Activated naive CD4-positive, alpha-beta T cell treated with anti-CD3 and anti-CD28 coated beads, Interleukin-2, amount 50 U/mL, for 72 hours (primary cell): ENCODE results near the gene TBPL1. TPM values are rescaled to one million over a fixed set of nuclear protein-coding genes. Genes with fewer than 3 reads are reported as not detected.

Source experiments
- ATAC-seq, 2 donors: fragments of 150-1000 bp; cut with Tn5 transposase; 2 replicates each; pipeline ENCODE4 v1.10.0; 2021; ENCODE audit warnings: mild to moderate bottlenecking in 2 of 2, moderate library complexity in 2 of 2
- DNase-seq, 2 donors: peaks; one replicate each; pipeline ENCODE4 v3.0.0; 2021 to 2022; ENCODE audit warnings: low spot score in 2 of 2
- H3K27ac Mint-ChIP-seq, 2 donors: one replicate each; pipeline ENCODE4 v1.8.0; 2022; ENCODE audit warnings: mild to moderate bottlenecking in 2 of 2, mixed read lengths in 2 of 2
- H3K36me3 Mint-ChIP-seq, 2 donors: one replicate each; pipeline ENCODE4 v1.8.0; 2022; ENCODE audit warnings: mixed read lengths in 2 of 2
- H3K9me3 Mint-ChIP-seq, 2 donors: one replicate each; pipeline ENCODE4 v1.8.0; 2022; ENCODE audit warnings: mixed read lengths in 2 of 2
- total RNA-seq, 2 donors: library from RNA; stranded (reverse); gene quantifications; one replicate each; pipeline ENCODE4 v1.2.3, GENCODE V29; 2022

The TBPL1 gene
- total RNA-seq, 2 donors from 2014 or later, result 11.9 to 24.4 TPM

- Mint-ChIP-seq H3K9me3 (no peaks in the 10 kb centered on the region), H3K36me3 (peaks cover 2% of the 10 kb centered on the region in 2 donors), H3K27ac (no peak overlapping the region)
- DNase-seq (no peak), ATAC-seq (no peak)
These were observed 5.6 kb upstream of the TBPL1 start for GRCh38 chr6:133947302-133947900.

- no peak for ATAC-seq
- Mint-ChIP-seq H3K27ac (no peak overlapping the region), H3K9me3 (no peaks in the 10 kb centered on the region), H3K36me3 (peaks cover 9 to 12% of the 10 kb centered on the region in 2 donors)
- no peak for DNase-seq
These were observed 4.6 kb upstream of the TBPL1 start for GRCh38 chr6:133948472-133948871.

GRCh38 chr6:133951227-133951626, 1.8 kb upstream of the TBPL1 start:
- peak overlapping the region; percentile 0 to 92 for H3K27ac Mint-ChIP-seq
- peaks cover 16 to 19% of the 10 kb centered on the region in 2 donors for H3K36me3 Mint-ChIP-seq
- ATAC-seq (no peak), DNase-seq (no peak)
- no peaks in the 10 kb centered on the region for H3K9me3 Mint-ChIP-seq

- DNase-seq, result peak; percentile 34 to 65
- ATAC-seq, result peak; percentile 23 to 42
- Mint-ChIP-seq H3K36me3 (peaks cover 16 to 19% of the 10 kb centered on the region in 2 donors), H3K9me3 (no peaks in the 10 kb centered on the region), H3K27ac (peak overlapping the region; percentile 92 to 95)
These were observed 876 bp upstream of the TBPL1 start for GRCh38 chr6:133951881-133952814.

DNA sequence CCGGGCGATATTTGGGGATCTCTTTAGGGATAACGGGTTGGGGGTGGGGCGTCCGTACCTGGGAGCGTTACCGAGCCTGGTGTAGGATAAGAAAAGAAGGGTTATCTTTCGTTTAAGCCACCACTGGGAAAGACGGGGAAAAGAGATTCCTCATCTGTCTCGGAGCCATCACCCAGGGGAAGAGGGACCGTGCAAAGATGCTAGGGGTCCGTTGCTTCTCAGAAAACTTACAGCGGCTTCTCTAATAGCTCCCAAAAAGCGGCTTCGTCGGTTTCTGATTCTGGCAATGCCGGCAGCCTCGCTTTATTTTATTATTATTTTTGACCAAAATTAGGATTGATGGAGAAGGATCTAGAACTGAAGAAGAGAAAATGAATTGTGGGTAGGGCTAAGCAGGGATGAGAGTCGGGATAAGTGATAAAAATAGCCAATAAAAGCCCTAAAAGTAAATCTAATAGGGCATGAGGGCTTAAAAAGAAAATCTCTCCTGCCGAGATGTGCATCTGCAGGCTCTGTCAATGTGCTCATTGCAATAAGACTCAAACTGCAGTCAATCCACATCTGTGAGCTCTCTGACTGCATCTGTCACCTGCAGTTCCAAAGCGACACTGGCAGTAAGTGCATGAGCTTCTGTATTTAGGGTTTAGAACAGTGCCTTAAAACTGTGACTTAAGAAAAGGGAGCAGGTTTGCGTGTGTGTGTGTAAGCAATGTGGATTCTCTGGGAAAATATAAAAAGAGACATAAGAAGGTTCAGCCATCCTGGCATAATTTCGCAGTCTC, 801 bp downstream of the TBPL1 start:
- ATAC-seq (no peak), DNase-seq (no peak)
- Mint-ChIP-seq H3K27ac (peak overlapping the region; percentile 88 to 92), H3K36me3 (peaks cover 16 to 19% of the 10 kb centered on the region in 2 donors), H3K9me3 (no peaks in the 10 kb centered on the region)

- DNase-seq (no peak), ATAC-seq (no peak)
- H3K27ac Mint-ChIP-seq, result no peak overlapping the region
- H3K36me3 Mint-ChIP-seq, result peaks cover 16 to 19% of the 10 kb centered on the region in 2 donors
- H3K9me3 Mint-ChIP-seq, result no peaks in the 10 kb centered on the region
These were observed 1.9 kb downstream of the TBPL1 start for GRCh38 chr6:133954657-133955576.

DNA sequence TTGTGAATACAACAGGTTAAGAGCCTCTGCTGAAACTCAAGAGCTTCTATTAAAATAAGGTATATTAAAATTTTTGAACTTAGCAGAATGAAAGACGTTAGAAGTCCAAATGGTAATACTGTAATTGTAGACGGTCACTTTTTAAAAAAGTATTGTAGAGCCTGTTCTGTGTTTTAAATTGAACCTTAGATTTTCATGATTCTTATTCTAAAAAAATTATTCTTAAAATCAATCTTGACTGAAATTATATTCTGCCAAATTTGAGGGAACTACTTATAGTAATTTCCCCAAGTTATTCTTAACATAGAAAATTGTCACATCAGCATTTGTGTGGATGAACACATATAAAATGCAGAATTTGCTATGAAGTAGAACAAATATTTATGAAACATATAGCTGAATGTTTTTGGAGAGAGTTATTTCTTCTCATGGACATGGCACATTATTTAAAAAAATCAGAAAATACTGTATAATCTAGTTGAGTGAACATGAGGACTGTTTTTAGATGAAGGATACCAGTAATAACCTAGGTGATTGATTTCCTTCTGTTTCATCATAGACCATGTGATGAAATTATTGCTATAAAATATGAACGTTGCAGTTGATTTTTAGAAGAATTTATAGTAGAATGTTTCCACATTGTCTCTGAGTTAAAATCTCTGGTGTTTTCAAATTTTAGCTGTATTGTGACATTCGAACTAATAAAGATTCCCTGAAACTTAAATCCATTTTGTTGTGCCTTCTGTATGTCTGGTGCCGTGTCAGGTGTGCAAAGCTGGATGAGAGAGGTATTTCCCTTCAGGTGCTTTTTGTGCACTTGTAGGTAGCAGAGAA, 2.8 kb downstream of the TBPL1 start:
- ATAC-seq (no peak), DNase-seq (no peak)
- Mint-ChIP-seq H3K27ac (no peak overlapping the region), H3K9me3 (no peaks in the 10 kb centered on the region), H3K36me3 (peaks cover 16 to 19% of the 10 kb centered on the region in 2 donors)

DNA sequence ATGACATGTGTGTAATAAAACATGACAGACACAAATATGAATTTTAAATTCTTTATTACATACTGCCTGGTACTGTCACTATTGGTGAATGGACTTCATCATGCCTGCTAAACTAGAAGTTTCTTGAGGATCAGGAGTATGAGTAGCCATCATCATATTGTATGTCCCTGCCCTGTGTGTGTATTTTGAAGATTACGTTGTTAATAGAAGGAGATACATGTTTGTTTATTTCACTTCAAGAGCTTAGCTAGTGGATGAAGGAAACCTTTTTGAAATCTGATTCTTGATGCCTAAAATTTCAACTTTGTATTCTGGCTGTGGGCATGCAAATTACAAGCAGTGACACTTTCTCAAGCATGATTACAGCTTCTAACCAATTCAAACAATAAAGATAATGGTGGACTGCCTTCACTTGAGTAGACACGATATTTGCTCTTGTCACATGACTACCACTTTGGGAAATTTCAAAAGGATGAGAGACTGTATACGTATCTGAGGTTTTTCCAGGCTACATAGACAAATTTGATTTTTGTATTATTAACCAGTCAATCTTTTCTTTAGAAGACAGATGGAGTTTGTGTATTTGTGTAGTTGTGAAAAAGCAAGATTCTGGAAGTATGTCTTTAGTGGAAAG, 3.5 kb downstream of the TBPL1 start:
- Mint-ChIP-seq H3K36me3 (peaks cover 16 to 19% of the 10 kb centered on the region in 2 donors), H3K27ac (peak overlapping the region; percentile 3 to 34), H3K9me3 (no peaks in the 10 kb centered on the region)
- DNase-seq (no peak), ATAC-seq (no peak)

DNA sequence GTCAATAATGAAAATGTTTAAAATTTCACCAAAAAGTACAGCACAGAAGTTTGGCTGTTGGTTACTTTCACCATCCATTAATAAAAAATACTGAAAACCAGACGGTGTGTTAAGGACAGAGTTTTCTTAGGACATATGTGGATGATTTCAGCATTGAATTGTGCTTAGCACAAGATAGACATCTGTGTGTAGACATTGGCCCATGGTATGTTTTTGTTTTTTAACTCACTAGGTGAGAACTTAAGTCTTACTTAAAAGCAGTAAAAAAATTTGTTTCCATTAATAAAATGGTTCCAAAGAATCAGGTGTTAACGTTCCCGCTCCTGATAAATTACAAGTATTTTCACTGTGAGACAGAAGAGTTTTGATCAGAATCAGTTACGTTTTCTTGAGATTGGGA, 4.2 kb downstream of the TBPL1 start:
- H3K9me3 Mint-ChIP-seq, result no peaks in the 10 kb centered on the region
- peak overlapping the region in 1 of 2 donors; percentile 34 for H3K27ac Mint-ChIP-seq
- H3K36me3 Mint-ChIP-seq, result peaks cover 15 to 18% of the 10 kb centered on the region in 2 donors
- DNase-seq, result no peak
- ATAC-seq, result no peak

GRCh38 chr6:133957780-133958242, 4.8 kb downstream of the TBPL1 start:
- H3K9me3 Mint-ChIP-seq, result no peaks in the 10 kb centered on the region
- H3K27ac Mint-ChIP-seq, result peak overlapping the region in 1 of 2 donors; percentile 34
- ATAC-seq, result no peak
- DNase-seq, result no peak
- peaks cover 9 to 13% of the 10 kb centered on the region in 2 donors for H3K36me3 Mint-ChIP-seq

DNA sequence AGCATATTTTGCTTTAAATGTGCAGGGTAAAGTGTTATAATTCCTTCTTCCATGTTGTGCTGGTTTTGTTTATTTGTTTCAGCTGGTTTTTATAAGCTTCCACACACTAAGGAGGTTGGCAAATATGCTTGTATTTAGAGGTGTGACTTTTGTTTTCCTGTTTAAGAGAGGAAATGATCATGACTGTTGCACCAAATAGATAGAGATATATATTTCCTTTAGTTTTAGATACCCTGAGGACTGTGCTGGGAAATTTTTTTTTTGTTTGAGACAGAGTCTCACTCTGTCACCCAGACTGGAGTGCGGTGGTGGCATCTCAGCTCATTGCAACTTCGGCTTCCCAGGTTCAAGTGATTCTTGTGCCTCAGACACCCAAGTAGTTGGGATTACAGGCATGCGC, 5.8 kb downstream of the TBPL1 start:
- Mint-ChIP-seq H3K27ac (no peak overlapping the region), H3K36me3 (peaks cover 4% of the 10 kb centered on the region in 2 donors), H3K9me3 (no peaks in the 10 kb centered on the region)
- ATAC-seq, result no peak
- DNase-seq, result no peak

GRCh38 chr6:133959667-133960368, 6.8 kb downstream of the TBPL1 start:
- no peaks in the 10 kb centered on the region for H3K36me3 Mint-ChIP-seq
- H3K9me3 Mint-ChIP-seq, result no peaks in the 10 kb centered on the region
- ATAC-seq (no peak), DNase-seq (no peak)
- peak overlapping the region in 1 of 2 donors; percentile 15 for H3K27ac Mint-ChIP-seq

DNA sequence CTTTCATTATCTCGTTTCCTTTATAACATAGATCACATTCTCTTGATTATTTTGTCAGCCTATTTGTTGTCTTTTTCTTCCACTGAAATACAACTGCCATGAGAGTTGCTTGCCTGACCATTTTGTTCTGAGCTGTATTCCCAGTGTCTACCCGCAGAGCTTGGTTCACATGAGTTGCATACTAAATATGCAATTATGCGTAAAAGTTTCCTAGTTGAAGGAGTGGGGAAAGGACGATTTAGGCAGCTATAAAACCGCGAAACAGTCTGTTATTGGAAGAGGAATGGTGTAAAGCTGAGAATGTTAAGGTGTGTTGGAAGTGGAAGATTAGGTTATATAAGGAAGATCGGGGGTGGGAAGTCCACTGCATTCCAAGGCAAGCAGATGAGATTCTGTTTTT, 8.8 kb downstream of the TBPL1 start:
- Mint-ChIP-seq H3K27ac (no peak overlapping the region), H3K36me3 (no peaks in the 10 kb centered on the region), H3K9me3 (no peaks in the 10 kb centered on the region)
- ATAC-seq, result no peak
- DNase-seq, result no peak

GRCh38 chr6:133964052-133964451, 11.0 kb downstream of the TBPL1 start:
- H3K27ac Mint-ChIP-seq, result peak overlapping the region in 1 of 2 donors; percentile 26
- H3K9me3 Mint-ChIP-seq, result no peaks in the 10 kb centered on the region
- H3K36me3 Mint-ChIP-seq, result no peaks in the 10 kb centered on the region
- peak; percentile 76 to 98 for ATAC-seq
- no peak for DNase-seq
